Gastroesophageal sphincter (tissue), 3 donors: ENCODE data around the gene DHDDS.

Experiments used
- CTCF ChIP-seq, 4 experiments: fragments of 200-600 bp in 2 of 4; fragments of 450-650 bp in 2 of 4; sonication (generic) in 1 of 4; IDR thresholded peaks; one replicate each; pipeline ENCODE4 v1.5.1; 2017 to 2019; ENCODE audit warnings: antibody characterized with exemption in 4 of 4, mild to moderate bottlenecking in 2 of 4, moderate library complexity in 2 of 4
- POLR2A ChIP-seq, 2 donors: fragments of 450-650 bp; IDR thresholded peaks; one replicate each; pipeline ENCODE4 v1.6.1; 2017; ENCODE audit warnings: antibody characterized with exemption in 2 of 2, mild to moderate bottlenecking in 2 of 2, moderate library complexity in 1 of 2

GRCh38 chr1:26411624-26412074, 20.5 kb upstream of the DHDDS start:
- TF ChIP-seq POLR2A (IDR thresholded peaks at IDR 0.05): no peak
- no peak for TF ChIP-seq CTCF (IDR thresholded peaks at IDR 0.05)
